ENCODE data around the gene IDUA.
"Not testable (repeated sequence)": the region's sequence is repeated elsewhere in the genome, so short reads cannot be mapped to it uniquely, and the experiment has no call there.

The IDUA gene

DNA sequence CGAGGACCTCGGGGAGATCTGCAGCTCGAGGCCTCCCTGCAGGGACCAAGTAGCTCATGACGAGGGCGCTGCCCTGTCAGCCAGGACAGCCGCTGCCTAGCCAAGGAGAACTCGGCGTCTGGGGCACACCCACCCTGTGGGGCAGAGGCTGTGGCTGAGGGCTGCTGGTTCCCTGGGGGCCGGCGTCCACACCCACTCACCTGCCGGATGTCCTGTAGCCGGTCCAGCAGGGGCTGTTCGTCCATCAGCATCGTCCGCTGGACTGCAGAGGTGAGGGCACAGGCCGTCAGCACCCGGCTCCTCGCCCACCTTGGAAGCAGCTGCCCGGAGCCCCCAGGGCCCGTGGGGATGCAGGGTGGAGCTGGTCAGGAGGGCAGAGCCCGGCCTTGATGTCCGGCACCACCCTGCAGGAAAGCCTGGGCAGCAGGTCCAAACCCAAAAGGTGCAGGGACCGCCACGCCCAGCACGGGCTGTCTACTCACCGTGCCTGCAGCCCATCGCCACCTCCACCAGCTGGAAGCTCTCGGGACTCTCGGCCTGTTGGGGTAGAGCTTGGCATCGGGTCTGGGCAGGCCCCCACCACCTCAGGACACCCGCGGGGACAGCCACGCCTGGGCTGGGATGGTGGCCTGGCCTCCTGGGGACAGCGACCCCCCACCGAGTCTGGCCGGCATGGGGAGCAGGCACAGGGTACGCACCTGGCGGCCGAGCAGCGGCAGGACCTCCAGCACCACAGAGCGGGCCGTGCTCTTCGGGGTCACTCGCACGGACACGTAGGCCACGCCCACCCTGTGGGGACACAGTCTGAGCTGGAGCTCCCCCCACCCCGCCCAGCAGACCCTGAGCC lies 20.4 kb upstream of the IDUA start:
- in situ Hi-C loops (cut with MboI; ENCODE audit: low sequenced_read_pairs), result no loop called here

DNA sequence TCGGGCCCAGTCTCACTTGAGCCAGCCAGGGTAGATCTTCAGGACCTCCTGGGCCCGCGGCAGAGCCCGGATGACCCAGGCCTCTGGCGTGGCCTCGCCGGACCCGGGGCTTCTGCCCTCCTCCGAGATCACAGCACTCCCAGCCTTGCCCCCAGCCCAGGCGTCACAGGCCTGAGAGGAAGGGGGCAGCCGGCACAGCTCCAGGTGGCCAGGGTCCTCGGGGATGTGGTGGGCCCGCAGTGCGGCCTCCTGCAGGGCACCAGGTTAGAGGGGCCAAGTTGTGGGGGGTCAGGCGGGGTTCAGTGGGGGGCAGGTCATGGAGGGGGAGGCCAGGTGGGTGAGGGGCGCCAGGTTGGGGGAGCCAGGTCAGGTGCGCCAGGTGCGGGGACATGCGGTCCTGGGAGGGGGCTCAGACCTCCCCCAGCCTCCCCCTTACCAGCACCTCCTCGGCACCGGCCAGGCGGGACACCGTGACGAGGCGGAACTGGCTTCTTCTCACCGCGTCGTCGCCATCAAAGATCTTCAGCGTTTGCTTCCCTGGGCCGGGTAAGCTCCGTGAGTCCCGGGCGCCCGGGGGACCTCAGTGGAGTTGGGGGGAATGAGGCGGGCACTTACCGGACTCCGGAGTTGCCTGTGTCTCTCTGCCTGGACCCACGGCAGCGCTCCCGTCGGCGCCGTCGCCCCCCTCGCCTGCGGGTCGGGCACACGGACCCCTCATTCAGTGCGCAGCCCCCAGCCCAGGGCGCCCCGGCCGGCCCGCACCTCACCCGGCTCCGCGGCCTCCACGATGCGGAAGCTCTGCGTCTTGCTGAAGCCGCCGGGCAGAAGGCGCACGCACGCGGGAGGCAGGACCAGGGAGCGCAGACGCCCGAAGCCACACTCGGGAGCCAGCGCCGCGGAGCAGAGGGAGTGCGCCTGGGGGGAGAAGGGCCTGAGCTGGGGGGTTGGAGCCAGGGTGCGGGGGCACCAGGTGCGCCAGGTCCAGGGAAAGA lies 19.4 kb upstream of the IDUA start:
- in situ Hi-C loops (cut with MboI; ENCODE audit: low sequenced_read_pairs), result no loop called here

GRCh38 chr4:968221-968620 lies 18.6 kb upstream of the IDUA start:
- in situ Hi-C loops (cut with MboI; ENCODE audit: low sequenced_read_pairs), result no loop called here

DNA sequence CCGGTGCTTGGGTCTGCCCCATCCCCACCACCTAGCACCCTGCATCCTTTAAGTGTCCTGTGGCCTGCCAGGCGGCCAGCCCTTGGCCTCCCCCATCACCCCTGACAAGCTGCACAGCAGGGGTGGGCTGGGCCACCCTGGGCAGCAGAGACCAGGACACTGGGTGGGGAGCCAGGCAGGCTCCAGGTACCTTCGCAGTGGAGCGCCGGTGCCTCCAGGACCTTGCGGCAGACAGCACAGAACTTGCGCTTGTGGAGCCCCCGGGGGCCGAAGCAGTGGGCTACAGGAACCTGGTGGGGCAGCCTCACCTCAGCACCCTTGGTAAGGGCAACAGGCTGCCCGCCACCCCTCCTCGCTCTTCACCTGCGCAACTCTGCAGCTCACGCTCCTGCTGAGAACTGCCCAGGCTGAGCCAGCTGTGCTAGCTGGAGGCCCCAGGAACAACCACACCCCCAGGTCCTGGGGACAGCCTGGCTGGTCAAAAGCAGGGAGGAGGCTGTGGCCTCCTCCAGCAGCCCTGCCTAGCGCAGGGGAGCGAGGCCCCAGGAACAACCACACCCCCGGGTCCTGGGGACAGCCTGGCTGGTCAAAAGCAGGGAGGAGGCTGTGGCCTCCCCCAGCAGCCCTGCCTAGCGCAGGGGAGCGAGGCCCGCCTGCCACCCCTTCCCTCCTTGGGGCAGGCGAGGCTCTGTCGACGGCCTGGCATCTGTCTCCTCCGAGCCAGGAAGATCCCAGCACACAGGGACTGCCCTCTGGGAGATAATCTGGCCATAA lies 18.0 kb upstream of the IDUA start:
- in situ Hi-C loops (cut with MboI; ENCODE audit: low sequenced_read_pairs), result no loop called here

DNA sequence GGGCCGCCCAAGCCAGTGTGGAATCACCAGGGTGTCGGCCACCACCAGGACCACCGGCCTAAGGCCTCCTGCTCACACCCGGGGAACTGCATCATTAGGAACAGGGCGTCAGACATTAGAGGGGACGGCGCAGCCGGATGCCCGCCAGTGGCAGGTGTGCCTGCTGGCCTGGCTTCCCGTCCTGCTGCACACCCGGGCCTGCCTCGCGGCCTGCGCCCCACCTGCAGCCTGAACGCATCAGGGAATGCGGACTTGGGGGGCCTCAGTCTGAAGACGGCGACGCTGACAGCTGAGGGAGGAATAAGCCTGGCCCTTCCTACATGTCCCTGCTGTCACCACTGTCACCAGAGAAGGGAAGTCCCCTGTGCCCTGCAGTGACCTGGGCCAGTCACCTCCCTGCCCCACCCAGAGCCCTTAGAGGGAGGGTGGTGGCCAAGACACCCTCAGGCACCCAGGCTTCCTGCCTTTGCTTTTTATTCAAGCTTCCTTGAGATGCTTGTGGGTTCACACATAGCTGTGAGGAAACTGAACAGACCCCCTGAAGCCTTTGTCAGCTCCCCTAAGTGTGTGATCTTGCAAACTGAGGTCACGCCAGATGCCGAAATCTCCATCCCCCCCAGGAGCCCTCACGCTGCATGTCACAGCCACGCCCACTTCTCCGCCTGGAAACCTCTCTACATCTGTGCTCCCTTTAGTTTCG lies 16.6 kb upstream of the IDUA start:
- in situ Hi-C loops (cut with MboI; ENCODE audit: low sequenced_read_pairs), result no loop called here

DNA sequence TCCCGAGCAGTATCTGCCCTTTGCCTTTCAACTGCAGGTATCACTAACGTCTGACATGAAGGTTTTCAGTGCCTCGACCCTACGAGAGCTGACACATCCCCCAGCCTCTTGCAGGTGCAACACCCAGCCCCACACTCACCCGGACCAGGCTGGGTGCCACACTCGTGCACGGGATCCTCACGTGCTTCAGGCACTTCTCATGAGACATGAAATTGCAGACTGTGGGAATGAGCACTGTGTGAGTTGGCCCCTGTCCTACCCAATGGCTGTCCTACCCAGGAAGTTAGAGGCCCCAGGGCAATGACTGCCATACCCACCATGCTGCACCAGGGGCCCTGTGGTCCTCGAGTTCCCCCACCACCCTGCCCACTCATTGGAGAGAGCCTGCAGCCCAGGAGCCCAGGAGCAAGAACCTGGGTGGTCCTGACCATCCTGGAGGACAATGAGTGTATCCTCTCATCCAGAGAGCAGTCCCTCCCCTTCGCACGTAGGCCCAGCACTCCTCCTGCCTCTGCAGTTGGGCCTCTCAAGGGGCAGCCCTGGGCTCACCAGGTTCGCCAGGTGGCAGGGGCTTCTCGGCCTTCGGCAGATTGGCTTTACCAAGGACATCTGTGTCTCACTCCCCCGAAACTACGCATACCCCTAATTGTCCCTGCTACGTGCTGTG lies 15.9 kb upstream of the IDUA start:
- in situ Hi-C loops (cut with MboI; ENCODE audit: low sequenced_read_pairs), result no loop called here

DNA sequence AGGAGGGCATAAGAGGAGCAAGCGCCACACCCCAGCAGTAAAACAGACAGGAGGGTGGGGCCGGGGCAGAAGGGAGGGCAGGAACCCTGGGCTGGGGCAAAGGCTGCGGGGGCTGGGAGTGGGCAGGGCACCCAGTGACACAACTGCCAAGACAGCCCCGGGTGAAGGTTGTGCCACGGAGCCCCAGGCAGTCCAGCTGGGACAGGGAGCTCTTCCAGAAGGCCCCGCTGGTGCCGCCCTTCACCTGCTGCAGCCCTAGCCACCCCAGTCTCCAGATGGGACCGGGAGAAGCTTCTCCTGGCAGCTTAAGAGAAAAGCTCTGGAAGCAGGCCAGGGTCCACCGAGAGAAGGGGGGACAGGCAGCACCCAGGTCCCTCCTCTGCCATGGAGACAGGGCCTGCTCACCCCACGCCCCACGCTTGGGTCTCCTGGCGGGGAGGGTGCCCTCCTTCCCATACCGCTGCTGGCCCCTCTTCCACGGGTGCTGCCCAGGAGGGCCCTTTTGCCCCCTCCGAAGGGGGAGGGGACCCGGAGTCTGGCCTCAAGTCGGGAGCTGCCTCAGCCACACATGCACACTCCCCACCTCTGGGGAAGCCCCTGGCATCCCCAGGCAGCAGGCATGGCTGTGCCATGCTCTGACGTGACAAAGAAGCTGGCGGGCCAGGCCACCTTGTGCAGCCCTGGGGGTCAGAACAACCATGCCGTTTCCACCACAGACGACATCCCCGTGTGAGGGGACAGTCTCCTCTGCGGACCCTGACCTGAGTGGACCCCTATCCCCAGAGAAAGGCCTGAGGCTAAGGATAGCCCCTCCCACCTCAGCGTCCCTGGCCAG lies 15.0 kb upstream of the IDUA start:
- in situ Hi-C loops (cut with MboI; ENCODE audit: low sequenced_read_pairs), result no loop called here

DNA sequence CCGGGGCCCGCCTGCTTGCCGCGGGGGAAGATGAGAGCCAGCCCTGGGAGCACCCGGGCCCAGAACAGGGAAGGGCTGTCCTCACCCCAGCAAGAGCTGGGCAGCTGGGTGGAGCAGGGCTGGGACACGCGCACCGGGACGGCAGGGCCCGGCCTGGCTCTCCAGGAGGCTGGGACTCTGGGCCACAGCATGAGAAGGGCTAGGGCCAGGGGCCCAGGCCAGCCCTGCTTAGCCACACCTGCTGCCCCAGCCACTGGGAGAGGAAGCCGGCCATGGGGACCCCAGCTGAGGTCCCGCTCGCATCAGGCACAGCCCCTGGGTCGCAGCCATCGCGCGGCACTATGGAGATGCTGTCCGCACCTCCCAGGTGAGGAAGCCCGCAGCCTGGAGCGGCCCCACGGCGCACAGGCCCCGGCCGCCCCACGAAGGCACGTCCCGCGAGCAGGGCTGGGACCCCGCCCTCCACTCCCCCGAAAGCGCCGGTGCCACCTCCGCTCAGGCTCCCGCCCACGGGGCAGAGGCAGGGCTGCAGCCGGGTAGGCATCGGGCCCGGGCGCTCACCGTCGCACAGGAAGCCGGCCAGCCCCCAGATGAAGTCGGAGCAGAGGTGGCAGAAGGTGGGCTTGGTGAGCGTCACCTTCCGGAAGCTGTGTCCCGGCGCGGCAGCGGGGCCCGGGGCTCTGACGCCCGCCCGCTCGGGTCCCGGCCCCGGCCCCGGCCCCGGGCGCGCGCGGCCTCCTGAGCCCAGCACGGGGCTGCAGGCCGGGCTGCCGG lies 14.0 kb upstream of the IDUA start:
- in situ Hi-C loops (cut with MboI; ENCODE audit: low sequenced_read_pairs), result no loop called here

GRCh38 chr4:973431-974397 lies 13.1 kb upstream of the IDUA start, which contains the start of gene DGKQ:
DGKQ (minus strand) TSS chr4:973569; CDS start chr4:973482, 87 bp downstream.
- in situ Hi-C loops (cut with MboI; ENCODE audit: low sequenced_read_pairs), result no loop called here

DNA sequence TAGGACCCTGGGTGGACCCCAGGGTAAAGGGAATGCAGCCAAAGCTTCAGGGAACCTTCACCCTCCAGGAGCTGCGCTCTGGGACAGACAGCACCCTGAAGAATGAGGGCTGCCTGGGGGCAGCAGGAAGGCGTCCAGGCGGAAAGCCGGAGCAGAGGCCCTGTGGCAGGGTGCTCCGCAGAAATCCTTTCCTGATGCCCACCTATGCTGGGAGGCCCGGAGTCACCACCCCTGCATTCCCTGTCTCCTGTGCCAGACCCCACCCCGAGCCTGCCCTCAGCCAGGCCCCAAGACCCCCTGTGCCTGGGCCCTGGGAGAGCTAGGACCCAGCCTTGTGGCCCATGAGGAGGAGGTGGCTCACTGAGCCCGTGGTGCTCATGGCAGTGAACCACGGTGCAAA lies 12.2 kb upstream of the IDUA start:
- in situ Hi-C loops (cut with MboI; ENCODE audit: low sequenced_read_pairs), result no loop called here

DNA sequence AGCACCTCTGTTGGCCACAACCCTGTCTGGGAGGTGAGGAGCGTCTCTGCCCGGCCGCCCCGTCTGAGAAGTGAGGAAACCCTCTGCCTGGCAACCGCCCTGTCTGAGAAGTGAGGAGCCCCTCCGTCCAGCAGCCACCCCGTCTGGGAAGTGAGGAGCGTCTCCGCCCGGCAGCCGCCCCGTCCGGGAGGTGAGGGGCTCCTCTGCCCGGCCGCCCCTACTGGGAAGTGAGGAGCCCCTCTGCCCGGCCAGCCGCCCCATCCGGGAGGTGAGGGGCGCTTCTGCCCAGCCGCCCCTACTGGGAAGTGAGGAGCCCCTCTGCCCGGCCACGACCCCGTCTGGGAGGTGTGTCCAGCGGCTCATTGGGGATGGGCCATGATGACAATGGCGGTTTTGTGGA lies 10.8 kb upstream of the IDUA start:
- in situ Hi-C loops (cut with MboI; ENCODE audit: low sequenced_read_pairs), result not testable (repeated sequence)

DNA sequence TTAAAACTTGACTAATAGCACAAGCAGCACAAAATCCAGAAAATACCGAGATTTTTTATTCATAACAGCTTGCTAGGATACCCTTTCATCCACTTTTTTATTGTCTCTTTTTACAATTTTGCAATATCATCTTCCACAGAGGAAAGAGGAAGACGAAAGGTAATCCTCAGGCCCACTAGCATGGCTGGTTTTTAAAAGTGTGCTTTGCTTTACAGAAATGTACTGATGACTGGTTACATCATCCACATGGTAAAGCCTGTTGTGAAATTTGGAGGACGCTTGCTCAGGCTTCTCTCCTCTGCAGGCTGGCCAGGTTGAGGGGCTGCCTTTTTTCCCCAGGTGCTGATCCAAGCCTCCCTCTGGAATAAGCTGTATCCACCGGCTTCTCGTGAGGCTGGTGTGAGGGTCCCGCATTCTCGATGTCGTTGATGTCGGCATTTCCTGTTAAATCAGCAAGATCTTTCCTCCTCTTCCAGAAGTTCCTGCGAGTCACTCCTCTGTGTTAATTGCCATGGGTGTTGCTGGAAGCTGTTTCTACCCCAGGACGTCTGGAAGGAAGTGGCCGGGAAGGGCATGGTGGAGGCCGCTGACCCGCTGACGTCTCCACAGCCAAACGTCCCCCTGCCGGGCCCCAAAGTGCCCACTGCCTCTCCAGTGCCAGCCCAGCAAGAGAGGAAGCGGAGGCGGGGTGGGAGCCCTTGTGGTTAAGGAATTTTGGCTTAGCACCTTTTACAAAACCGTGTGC lies 7.7 kb upstream of the IDUA start:
- in situ Hi-C loops (cut with MboI; ENCODE audit: low sequenced_read_pairs), result no loop called here

DNA sequence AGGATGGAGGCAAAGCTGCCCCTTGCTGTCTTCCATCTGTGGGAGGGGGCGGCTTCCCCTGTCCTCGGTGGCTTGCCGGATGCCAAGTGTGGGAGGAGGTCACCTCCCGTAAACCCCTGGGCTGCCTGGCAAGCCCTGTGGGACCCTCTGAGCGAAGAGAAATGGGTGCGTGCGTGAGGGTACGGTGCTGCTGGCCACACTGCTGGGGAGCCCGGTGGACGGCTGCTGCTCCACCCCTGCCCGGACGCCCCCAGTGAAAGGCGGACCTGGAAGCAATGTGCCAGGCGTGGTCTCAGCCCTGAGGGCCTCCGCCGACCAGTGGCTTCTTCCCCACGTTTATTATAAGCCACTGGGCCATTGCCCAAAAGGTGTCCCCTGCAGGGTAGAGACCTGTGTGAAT lies 4.6 kb upstream of the IDUA start:
- in situ Hi-C loops (cut with MboI; ENCODE audit: low sequenced_read_pairs), result no loop called here

- in situ Hi-C loops (cut with MboI; ENCODE audit: low sequenced_read_pairs), result no loop called here
Measured at GRCh38 chr4:982814-983213, 4.0 kb upstream of the IDUA start.

GRCh38 chr4:984336-985054 lies 2.3 kb upstream of the IDUA start:
- in situ Hi-C loops (cut with MboI; ENCODE audit: low sequenced_read_pairs), result no loop called here
